ENCODE data around the gene PARD3B. TPM values are rescaled to one million over a fixed set of nuclear protein-coding genes. Genes with fewer than 3 reads are reported as not detected.

PARD3B gene
- total and polyA plus RNA-seq, 2 of the 8 experiments (the other 6 are each of a cell fraction or from before 2014, with no cell fraction given): 1.2 to 5.7 TPM

DNA sequence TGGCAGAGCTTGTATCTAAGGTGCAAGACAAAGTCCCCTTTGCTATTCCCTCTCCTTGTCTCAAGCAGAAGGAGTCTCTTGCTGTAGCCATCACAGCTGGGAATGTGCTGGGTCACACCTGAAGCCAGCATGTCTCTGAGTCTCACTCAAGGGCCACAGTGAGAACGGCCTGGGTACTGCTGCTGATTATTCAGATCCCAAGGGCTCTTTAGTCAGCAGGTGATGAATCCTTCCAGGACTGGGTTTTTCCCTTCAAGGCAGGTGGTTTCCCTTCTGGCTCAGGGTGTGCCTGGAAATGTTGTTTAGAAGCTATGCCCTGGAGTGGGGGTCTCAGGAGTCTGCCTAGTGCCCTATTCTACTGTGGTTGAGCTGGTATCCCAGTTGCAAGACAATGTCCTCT lies 356.3 kb downstream of the PARD3B start (continued):
- TF ChIP-seq SIX5 (IDR thresholded peaks at IDR 0.05; ENCODE audit: low read depth, low read length): no peak

All from H1 (cell line).